HFFc6 (cell line): ENCODE results near the gene GPR146. TPM values are rescaled to one million over a fixed set of nuclear protein-coding genes. Genes with fewer than 3 reads are reported as not detected.
"Not testable (repeated sequence)": the region's sequence is repeated elsewhere in the genome, so short reads cannot be mapped to it uniquely, and the experiment has no call there.

Experiments
- DNase-seq: peaks from one replicate; pipeline ENCODE4 v3.0.0-alpha.2; 2018
- H3K27ac Mint-ChIP-seq: 2 replicates; pipeline ENCODE4 v1.8.0; 2020; ENCODE audit warnings: mild to moderate bottlenecking, mixed read lengths
- H3K27me3 Mint-ChIP-seq: 2 replicates; pipeline ENCODE4 v1.8.0; 2021; ENCODE audit warnings: mild to moderate bottlenecking, moderate library complexity, mixed read lengths; ENCODE audit not compliant: insufficient read depth
- H3K36me3 Mint-ChIP-seq: 2 replicates; pipeline ENCODE4 v1.8.0; 2021; ENCODE audit warnings: low read depth, mixed read lengths
- H3K4me1 Mint-ChIP-seq: 2 replicates; pipeline ENCODE4 v1.8.0; 2020; ENCODE audit warnings: low read depth, mixed read lengths
- H3K4me3 Mint-ChIP-seq: 2 replicates; pipeline ENCODE4 v1.8.0; 2020; ENCODE audit warnings: mild to moderate bottlenecking, moderate library complexity, mixed read lengths
- H3K9me3 Mint-ChIP-seq: 2 replicates; pipeline ENCODE4 v1.8.0; 2020; ENCODE audit warnings: mild to moderate bottlenecking, mixed read lengths
- total RNA-seq, 6 experiments: library from RNA; stranded (reverse); fragmentation: NEBNext Ultra II Directional; extraction: Animal tissue kit (Norgen Biotek cat#: 25700); gene quantifications; 2 replicates in 1 of 6; 3 replicates in 5 of 6; pipeline ENCODE4 v1.2.3, GENCODE V29; 2021
- TF ChIP-seq, protein P1 (sequence below): fragments of 200-600 bp; sonication (generic); IDR thresholded peaks from 2 replicates; pipeline ENCODE4 v1.5.0; 2021; ENCODE audit warnings: antibody characterized with exemption, mild to moderate bottlenecking

GPR146 gene
- total RNA-seq, 6 experiments from 2014 or later, result 0.26 to 0.92 (median 0.52) TPM

DNA sequence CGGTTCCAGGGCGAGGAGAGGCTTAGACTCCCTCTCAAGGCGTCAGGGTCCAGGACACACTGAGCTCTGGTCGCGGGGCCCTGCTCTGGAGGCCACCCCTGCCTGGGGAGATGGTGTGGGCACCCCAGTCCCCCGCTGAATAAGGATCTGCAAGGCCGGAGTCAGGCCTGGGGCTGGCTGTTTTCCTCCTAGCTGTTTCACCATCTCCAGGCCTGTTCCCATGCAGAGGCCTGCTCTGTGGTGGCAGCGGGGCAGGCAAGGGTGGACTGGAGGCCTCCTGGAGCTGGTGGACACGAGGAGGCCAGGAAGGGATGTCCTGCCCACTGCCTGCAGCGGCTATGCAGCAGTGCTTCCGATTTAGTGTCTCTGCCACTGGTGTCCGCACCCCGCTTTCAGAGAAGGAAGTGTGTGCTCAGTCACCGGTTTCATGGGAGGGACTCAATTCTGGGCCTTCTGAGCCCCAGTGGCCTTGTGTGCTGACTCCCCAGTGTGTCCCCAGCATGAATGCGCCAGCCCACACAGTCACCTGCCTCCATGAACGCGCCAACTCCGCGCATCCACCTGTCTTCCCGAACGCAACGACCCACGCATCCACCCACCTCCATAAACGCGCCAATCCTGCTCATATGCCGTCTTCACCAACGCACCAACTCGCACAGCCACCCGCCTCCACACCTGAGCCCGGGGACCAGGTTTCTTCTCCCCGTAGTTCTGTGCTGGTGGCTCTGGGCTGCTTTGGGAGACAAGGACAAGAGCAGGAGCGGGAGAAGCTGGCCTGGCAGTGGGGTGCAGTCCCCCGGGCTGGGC lies 14.5 kb upstream of the GPR146 start:
- DNase-seq, result no peak
- Mint-ChIP-seq H3K27ac (peak overlapping the region; percentile 82; the same call in 1 of the 2 replicates), H3K4me3 (no peak overlapping the region; the same call in 1 of the 2 replicates), H3K27me3 (no peaks in the 10 kb centered on the region), H3K36me3 (peaks cover 16% of the 10 kb centered on the region), H3K4me1 (peaks cover 23% of the 10 kb centered on the region), H3K9me3 (no peaks in the 10 kb centered on the region)
- TF ChIP-seq, protein P1, sequence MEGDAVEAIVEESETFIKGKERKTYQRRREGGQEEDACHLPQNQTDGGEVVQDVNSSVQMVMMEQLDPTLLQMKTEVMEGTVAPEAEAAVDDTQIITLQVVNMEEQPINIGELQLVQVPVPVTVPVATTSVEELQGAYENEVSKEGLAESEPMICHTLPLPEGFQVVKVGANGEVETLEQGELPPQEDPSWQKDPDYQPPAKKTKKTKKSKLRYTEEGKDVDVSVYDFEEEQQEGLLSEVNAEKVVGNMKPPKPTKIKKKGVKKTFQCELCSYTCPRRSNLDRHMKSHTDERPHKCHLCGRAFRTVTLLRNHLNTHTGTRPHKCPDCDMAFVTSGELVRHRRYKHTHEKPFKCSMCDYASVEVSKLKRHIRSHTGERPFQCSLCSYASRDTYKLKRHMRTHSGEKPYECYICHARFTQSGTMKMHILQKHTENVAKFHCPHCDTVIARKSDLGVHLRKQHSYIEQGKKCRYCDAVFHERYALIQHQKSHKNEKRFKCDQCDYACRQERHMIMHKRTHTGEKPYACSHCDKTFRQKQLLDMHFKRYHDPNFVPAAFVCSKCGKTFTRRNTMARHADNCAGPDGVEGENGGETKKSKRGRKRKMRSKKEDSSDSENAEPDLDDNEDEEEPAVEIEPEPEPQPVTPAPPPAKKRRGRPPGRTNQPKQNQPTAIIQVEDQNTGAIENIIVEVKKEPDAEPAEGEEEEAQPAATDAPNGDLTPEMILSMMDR, result no peak

DNA sequence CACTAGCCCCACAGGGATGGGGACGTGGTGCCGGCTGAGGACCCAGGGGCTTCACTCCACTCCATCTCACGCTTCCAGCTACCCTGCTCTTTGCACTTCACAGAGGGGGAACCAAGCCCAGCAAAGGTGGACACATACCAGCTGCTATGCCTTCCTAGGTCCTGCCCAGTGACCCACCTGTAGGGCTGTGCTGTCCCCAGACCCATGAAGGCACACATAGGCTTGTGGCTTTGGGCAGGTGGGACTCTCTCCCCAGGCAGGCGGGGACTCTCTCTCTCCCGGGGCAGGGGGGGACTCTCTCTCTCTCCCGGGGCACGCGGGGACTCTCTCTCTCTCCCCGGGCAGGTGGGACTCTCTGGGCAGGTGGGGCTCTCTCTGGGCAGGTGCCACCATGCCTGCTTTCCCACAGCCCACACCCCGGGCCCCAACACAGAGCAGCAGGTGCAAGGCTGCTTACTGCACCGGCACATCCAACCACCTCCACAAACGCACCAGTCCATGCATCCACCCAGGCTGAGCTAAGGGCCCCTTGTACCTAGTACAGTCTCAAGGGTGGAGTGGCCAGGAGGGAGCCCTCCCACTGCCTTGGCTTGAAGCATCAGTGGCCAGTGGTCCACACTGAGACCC lies 13.8 kb upstream of the GPR146 start:
- H3K9me3 Mint-ChIP-seq, result no peaks in the 10 kb centered on the region
- peaks cover 21% of the 10 kb centered on the region for H3K36me3 Mint-ChIP-seq
- DNase-seq, result no peak
- TF ChIP-seq, protein P1, result no peak
- no peak overlapping the region for H3K4me3 Mint-ChIP-seq
- no peak overlapping the region for H3K27ac Mint-ChIP-seq
- H3K27me3 Mint-ChIP-seq, result no peaks in the 10 kb centered on the region
- peaks cover 23% of the 10 kb centered on the region for H3K4me1 Mint-ChIP-seq

DNA sequence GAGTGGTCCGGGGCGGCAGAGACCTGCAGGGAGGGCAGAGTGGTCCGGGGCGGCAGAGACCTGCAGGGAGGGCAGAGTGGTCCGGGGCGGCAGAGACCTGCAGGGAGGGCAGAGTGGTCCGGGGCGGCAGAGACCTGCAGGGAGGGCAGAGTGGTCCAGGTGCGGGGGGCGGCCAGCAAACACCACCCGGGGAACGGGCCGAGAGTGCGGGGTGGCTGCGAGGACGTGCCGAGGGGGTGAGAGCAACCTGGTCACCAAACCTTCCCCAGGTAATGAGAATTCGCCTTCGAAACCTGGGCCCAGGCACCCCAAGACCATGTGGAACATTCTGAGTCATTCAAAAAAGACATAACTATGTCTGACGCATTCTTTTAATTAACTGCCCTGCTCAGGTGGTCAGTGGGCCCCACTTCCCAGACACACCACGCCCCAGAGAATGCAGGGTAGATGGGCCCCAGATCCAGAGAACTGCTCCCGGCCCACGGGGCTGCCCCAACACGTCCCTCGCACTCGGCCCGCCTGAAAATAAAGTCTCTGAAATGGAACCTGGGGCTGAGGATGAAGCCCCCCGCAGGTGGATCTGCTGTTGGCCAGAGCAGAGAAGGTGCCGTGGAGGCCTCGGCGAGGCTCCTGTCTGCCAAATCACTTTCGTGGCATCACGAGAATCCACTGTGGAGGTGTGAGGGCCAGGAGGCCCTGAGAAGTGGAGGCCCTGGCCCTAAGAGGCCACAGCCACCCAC lies 12.5 kb upstream of the GPR146 start:
- H3K36me3 Mint-ChIP-seq, result peaks cover 18% of the 10 kb centered on the region
- no peak overlapping the region for H3K4me3 Mint-ChIP-seq
- no peaks in the 10 kb centered on the region for H3K27me3 Mint-ChIP-seq
- TF ChIP-seq, protein P1, result no peak
- no peak overlapping the region for H3K27ac Mint-ChIP-seq
- DNase-seq, result no peak
- H3K9me3 Mint-ChIP-seq, result 0 out of 2 replicates have a peak, but pooled peaks cover 4% of the 10 kb centered on the region
- peaks cover 15% of the 10 kb centered on the region for H3K4me1 Mint-ChIP-seq

DNA sequence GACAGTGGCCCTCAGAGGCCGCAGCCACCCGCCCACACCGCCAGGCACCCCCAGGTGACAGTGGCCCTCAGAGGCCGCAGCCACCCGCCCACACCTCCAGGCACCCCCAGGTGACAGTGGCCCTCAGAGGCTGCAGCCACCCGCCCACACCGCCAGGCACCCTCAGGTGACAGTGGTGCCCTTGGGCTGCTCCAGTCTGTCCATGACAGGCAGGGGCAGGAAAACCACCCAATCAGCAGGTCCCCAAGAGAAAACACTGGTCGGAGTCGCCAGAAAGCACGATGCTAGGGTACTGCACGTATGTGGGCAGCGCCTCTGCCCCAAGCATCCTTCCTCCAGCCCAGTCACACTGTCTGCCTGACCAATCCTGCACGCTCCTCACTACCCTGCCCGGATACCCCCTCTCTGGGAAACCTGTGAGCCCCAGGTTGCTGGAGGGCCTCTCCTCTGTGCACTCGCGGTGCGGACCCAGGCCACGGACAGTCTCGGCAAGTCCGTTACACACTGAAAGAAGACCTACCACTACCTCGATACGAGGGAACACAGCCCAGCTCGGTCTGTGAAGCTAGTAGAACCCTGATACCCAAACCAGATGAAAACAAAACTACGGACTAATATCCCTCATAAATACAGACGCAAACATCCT lies 11.7 kb upstream of the GPR146 start:
- Mint-ChIP-seq H3K36me3 (peaks cover 11% of the 10 kb centered on the region; the same call in 1 of the 2 replicates), H3K9me3 (0 out of 2 replicates have a peak, but pooled peaks cover 4% of the 10 kb centered on the region), H3K4me3 (no peak overlapping the region), H3K4me1 (peaks cover 8% of the 10 kb centered on the region), H3K27me3 (no peaks in the 10 kb centered on the region), H3K27ac (no peak overlapping the region)
- no peak for DNase-seq
- TF ChIP-seq, protein P1, result no peak

DNA sequence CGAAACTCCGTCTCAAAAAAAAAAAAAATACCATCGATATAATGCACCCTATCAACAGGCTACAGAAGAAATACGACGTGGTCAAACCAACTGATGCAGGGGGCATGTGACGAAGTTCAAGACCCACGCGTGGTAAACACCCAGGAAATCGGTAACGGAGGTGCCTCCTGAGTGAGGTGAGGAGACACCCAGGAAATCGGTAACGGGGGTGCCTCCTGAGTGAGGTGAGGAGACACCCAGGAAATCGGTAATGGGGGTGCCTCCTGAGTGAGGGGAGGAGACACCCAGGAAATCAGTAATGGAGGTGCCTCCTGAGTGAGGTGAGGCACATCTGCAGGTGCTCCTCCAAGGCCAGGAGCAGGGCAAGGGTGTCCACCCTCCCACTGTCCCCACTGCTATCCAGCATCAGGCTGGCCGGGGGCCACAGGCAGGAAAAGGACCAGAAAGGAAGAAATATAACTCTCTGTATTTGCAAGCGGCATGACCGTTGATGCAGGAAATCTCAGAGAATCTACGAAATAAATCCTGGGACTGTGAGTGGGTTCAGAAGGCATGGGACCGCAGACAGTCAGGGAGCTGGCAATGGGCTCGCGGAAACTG lies 10.7 kb upstream of the GPR146 start:
- TF ChIP-seq, protein P1, result no peak
- H3K4me1 Mint-ChIP-seq, result peaks cover 7% of the 10 kb centered on the region
- no peak for DNase-seq
- H3K27me3 Mint-ChIP-seq, result no peaks in the 10 kb centered on the region
- H3K4me3 Mint-ChIP-seq, result no peak overlapping the region
- H3K9me3 Mint-ChIP-seq, result 0 out of 2 replicates have a peak, but pooled peaks cover 4% of the 10 kb centered on the region
- no peak overlapping the region for H3K27ac Mint-ChIP-seq
- H3K36me3 Mint-ChIP-seq, result peaks cover 11% of the 10 kb centered on the region; the same call in 1 of the 2 replicates

DNA sequence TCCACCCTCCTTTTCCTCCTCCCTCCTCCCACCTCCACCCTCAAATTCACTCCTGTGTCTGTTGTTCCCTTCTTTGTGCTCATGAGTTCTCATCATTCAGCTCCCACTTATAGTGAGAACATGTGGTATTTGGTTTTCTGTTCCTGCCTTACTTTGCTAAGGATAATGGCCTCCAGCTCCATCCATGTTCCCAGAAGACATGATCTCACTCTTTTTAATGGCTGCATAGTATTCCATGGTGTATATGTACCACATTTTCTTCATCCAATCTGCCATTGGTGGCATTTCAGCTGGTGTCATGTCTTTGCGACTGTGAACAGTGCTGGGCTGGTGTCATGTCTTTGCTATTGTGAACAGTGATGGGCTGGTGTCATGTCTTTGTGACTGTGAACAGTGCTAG lies 9.6 kb upstream of the GPR146 start:
- not testable (repeated sequence) for H3K9me3 Mint-ChIP-seq, DNase-seq, H3K4me1 Mint-ChIP-seq, H3K4me3 Mint-ChIP-seq, H3K27me3 Mint-ChIP-seq, H3K27ac Mint-ChIP-seq
- H3K36me3 Mint-ChIP-seq, result peaks cover 11% of the 10 kb centered on the region; the same call in 1 of the 2 replicates

DNA sequence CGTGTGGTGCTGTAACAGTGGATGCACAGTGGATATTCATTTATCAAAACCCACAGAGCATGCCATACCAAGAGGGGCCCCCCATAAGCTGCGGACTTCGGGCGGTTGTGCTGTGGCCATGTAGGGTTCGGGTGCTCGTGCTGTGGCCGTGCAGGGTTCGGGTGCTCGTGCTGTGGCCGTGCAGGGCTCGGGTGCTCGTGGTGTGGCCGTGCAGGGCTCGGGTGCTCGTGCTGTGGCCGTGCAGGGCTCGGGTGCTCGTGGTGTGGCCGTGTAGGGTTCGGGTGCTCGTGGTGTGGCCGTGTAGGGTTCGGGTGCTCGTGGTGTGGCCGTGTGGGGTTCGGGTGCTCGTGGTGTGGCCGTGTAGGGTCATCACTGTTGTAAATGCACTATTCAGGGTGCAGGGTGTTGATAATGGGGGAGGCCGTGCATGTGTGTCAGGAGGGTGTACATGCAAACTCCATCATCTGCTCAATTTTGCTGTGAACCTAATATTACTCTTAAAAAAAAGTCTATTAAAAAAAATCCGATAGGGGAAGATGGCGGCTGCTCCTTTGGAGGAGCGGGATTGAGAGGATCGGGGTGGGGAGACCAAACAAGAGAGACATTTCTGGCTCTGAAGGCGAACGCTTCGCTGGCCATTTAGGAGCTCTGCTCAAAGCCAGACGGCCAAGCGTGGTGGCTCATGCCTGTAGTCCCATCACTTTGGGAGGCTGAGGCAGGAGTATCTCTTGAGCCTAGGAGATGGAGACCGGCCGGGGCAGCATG lies 8.0 kb upstream of the GPR146 start:
- not testable (repeated sequence) for H3K4me3 Mint-ChIP-seq, H3K27me3 Mint-ChIP-seq, DNase-seq, H3K27ac Mint-ChIP-seq, H3K9me3 Mint-ChIP-seq
- peaks cover 11% of the 10 kb centered on the region; the same call in 1 of the 2 replicates for H3K36me3 Mint-ChIP-seq
- H3K4me1 Mint-ChIP-seq, result peaks cover 10% of the 10 kb centered on the region
